Fibroblast of lung (primary cell): ENCODE data around the gene SELENOW.

Experiments
- EZH2 ChIP-seq: IDR thresholded peaks from 2 replicates; pipeline ENCODE4 v1.5.1; 2012; ENCODE audit warnings: low read length, control low read depth, mild to moderate bottlenecking; ENCODE audit errors: missing control alignments
- TF ChIP-seq, protein P1 (sequence below), 2 donors: IDR thresholded peaks in 1 of 2; conservative IDR thresholded peaks in 1 of 2; 1 replicate in 1 of 2; 2 replicates in 1 of 2; pipeline ENCODE4 v1.5.1; 2011 to 2012; ENCODE audit warnings: low read length in 2 of 2, control low read depth in 1 of 2, inconsistent platforms in 1 of 2, low read depth in 1 of 2, mild to moderate bottlenecking in 1 of 2

- no peak for TF ChIP-seq EZH2
- TF ChIP-seq, protein P1, sequence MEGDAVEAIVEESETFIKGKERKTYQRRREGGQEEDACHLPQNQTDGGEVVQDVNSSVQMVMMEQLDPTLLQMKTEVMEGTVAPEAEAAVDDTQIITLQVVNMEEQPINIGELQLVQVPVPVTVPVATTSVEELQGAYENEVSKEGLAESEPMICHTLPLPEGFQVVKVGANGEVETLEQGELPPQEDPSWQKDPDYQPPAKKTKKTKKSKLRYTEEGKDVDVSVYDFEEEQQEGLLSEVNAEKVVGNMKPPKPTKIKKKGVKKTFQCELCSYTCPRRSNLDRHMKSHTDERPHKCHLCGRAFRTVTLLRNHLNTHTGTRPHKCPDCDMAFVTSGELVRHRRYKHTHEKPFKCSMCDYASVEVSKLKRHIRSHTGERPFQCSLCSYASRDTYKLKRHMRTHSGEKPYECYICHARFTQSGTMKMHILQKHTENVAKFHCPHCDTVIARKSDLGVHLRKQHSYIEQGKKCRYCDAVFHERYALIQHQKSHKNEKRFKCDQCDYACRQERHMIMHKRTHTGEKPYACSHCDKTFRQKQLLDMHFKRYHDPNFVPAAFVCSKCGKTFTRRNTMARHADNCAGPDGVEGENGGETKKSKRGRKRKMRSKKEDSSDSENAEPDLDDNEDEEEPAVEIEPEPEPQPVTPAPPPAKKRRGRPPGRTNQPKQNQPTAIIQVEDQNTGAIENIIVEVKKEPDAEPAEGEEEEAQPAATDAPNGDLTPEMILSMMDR (conservative IDR thresholded peaks at IDR 0.05 in 1 of 2, IDR thresholded peaks at IDR 0.05 in 1 of 2; ENCODE audit: low read depth in 1 of 2, low read length in 2 of 2) = no peak
These were observed 43.0 kb downstream of the SELENOW start, which contains the start of gene CRX for GRCh38 chr19:47821460-47822020.
